Hepatocyte (in vitro differentiated cells): ENCODE data around the gene GFPT2. TPM values are rescaled to one million over a fixed set of nuclear protein-coding genes. Genes with fewer than 3 reads are reported as not detected.

Source experiments
- DNase-seq: peaks from one replicate; pipeline ENCODE4 v3.0.0-alpha.2; 2016; ENCODE audit warnings: low spot score
- H2AFZ ChIP-seq: fragments of 200-600 bp; sonication (generic); 2 replicates; pipeline ENCODE4 v1.6.0; 2016; ENCODE audit warnings: antibody characterized with exemption, mild to moderate bottlenecking
- H3K27ac ChIP-seq: fragments of 200-600 bp; sonication (generic); 2 replicates; pipeline ENCODE4 v1.5.1; 2016; ENCODE audit warnings: mild to moderate bottlenecking
- H3K27me3 ChIP-seq: fragments of 200-600 bp; sonication (generic); 2 replicates; pipeline ENCODE4 v1.6.1; 2016
- H3K36me3 ChIP-seq: fragments of 200-600 bp; sonication (generic); replicated peaks from 2 replicates; pipeline ENCODE4 v1.5.1; 2016; ENCODE audit warnings: low read depth; ENCODE audit not compliant: insufficient read depth
- H3K4me1 ChIP-seq: fragments of 200-600 bp; sonication (generic); 2 replicates; pipeline ENCODE4 v1.5.1; 2016; ENCODE audit warnings: mild to moderate bottlenecking, moderate library complexity; ENCODE audit not compliant: insufficient read depth
- H3K4me2 ChIP-seq: fragments of 200-600 bp; sonication (generic); 2 replicates; pipeline ENCODE4 v1.6.0; 2016
- H3K4me3 ChIP-seq: fragments of 200-600 bp; sonication (generic); 2 replicates; pipeline ENCODE4 v1.5.1; 2016; ENCODE audit warnings: mild to moderate bottlenecking
- H3K79me2 ChIP-seq: fragments of 200-600 bp; sonication (generic); 2 replicates; pipeline ENCODE4 v1.6.0; 2017; ENCODE audit warnings: mild to moderate bottlenecking
- H3K9me2 ChIP-seq: fragments of 200-600 bp; sonication (generic); replicated peaks from 2 replicates; pipeline ENCODE4 v1.6.0; 2017; ENCODE audit warnings: mild to moderate bottlenecking; ENCODE audit not compliant: insufficient read depth
- H3K9me3 ChIP-seq: fragments of 200-600 bp; sonication (generic); 2 replicates; pipeline ENCODE4 v1.5.1; 2016; ENCODE audit warnings: low read depth, mild to moderate bottlenecking
- H4K20me1 ChIP-seq: fragments of 200-600 bp; sonication (generic); 2 replicates; pipeline ENCODE4 v1.6.0; 2016; ENCODE audit warnings: mild to moderate bottlenecking; ENCODE audit not compliant: insufficient read depth, poor library complexity, severe bottlenecking
- CTCF ChIP-seq: fragments of 200-600 bp; sonication (generic); IDR thresholded peaks from 2 replicates; pipeline ENCODE4 v1.5.1; 2016; ENCODE audit warnings: antibody characterized with exemption, mild to moderate bottlenecking; ENCODE audit not compliant: poor library complexity
- EZH2 ChIP-seq: fragments of 200-600 bp; sonication (generic); IDR thresholded peaks from 2 replicates; pipeline ENCODE4 v1.6.1; 2016; ENCODE audit warnings: antibody characterized with exemption, mild to moderate bottlenecking, borderline replicate concordance
- EZH2phosphoT487 ChIP-seq: fragments of 200-600 bp; sonication (generic); IDR thresholded peaks from one replicate; pipeline ENCODE4 v1.6.1; 2018; ENCODE audit warnings: antibody characterized with exemption, mild to moderate bottlenecking, low read depth, moderate library complexity; ENCODE audit not compliant: unreplicated experiment, severe bottlenecking
- WGBS: methylation state at CpG from one replicate; pipeline ENCODE4 v1.1.6; 2016; ENCODE audit warnings: low lambda C conversion rate; ENCODE audit errors: missing lambda C conversion rate; 5-methylcytosine and 5-hydroxymethylcytosine counted together
- polyA plus RNA-seq: library from polyadenylated mRNA; unstranded; fragments of >200 nt; fragmentation: Nextera tagmentation; extraction: Ambion mirVana; gene quantifications from 2 replicates; pipeline ENCODE4 v1.2.1, GENCODE V29; 2016
- total RNA-seq: library from RNA; depleted of rRNA; stranded (reverse); fragments of >200 nt; gene quantifications from 2 replicates; pipeline ENCODE4 v1.2.3, GENCODE V29; 2014

GFPT2 gene
- total and polyA plus RNA-seq, 2 experiments from 2014 or later, result 15.9 to 44.6 TPM

- Histone ChIP-seq H3K79me2 (no peaks in the 10 kb centered on the region), H3K36me3 (no peaks in the 10 kb centered on the region), H3K4me3 (no peak overlapping the region), H3K4me1 (peaks cover 7% of the 10 kb centered on the region), H3K27me3 (peaks cover 15% of the 10 kb centered on the region), H3K4me2 (no peak overlapping the region), H4K20me1 (no peaks in the 10 kb centered on the region), H3K27ac (no peak overlapping the region), H2AFZ (no peak overlapping the region), H3K9me3 (no peaks in the 10 kb centered on the region), H3K9me2 (no peaks in the 10 kb centered on the region)
- no peak for DNase-seq
- 87% methylated on average over 6 of the region's 6 CpGs for WGBS
- TF ChIP-seq EZH2phosphoT487, result no peak
- TF ChIP-seq CTCF, result no peak
- TF ChIP-seq EZH2, result no peak
These were observed 5.0 kb upstream of the GFPT2 start for GRCh38 chr5:180358179-180358578.

GRCh38 chr5:180354966-180355365 lies 1.8 kb upstream of the GFPT2 start:
- H3K27me3 ChIP-seq, result peaks cover 40% of the 10 kb centered on the region
- no peak overlapping the region for H3K27ac ChIP-seq
- TF ChIP-seq EZH2 (no peak), EZH2phosphoT487 (no peak), CTCF (no peak)

GRCh38 chr5:180353980-180354452 lies 880 bp upstream of the GFPT2 start:
- H4K20me1 ChIP-seq, result no peaks in the 10 kb centered on the region

More at GRCh38 chr5:180354966-180355365, 1.8 kb upstream of the GFPT2 start:
- Histone ChIP-seq H3K9me2 (no peaks in the 10 kb centered on the region), H3K36me3 (no peaks in the 10 kb centered on the region), H4K20me1 (no peaks in the 10 kb centered on the region), H3K79me2 (no peaks in the 10 kb centered on the region), H3K4me1 (peaks cover 14% of the 10 kb centered on the region), H3K4me3 (no peak overlapping the region), H3K4me2 (no peak overlapping the region), H3K9me3 (no peaks in the 10 kb centered on the region), H2AFZ (no peak overlapping the region)
- WGBS, result 91% methylated on average over 5 of the region's 5 CpGs
- DNase-seq, result no peak

More at GRCh38 chr5:180353980-180354452, 880 bp upstream of the GFPT2 start:
- Histone ChIP-seq H3K36me3 (no peaks in the 10 kb centered on the region), H3K27me3 (peaks cover 40% of the 10 kb centered on the region), H3K4me2 (peak overlapping the region; percentile 88), H3K4me1 (peaks cover 14% of the 10 kb centered on the region), H3K9me3 (no peaks in the 10 kb centered on the region), H3K27ac (no peak overlapping the region), H3K9me2 (no peaks in the 10 kb centered on the region), H2AFZ (peak overlapping the region; percentile 75), H3K4me3 (peak overlapping the region; percentile 85), H3K79me2 (no peaks in the 10 kb centered on the region)
- 2% methylated on average over 29 of the region's 36 CpGs for WGBS
- DNase-seq, result no peak
- no peak for TF ChIP-seq EZH2phosphoT487
- TF ChIP-seq CTCF, result no peak
- TF ChIP-seq EZH2, result no peak
